Breast epithelium (tissue), 4 donors: ENCODE results near the gene TM9SF4. TPM values are rescaled to one million over a fixed set of nuclear protein-coding genes. Genes with fewer than 3 reads are reported as not detected.

ENCODE experiments used
- DNase-seq, 2 donors: peaks; one replicate each; pipeline ENCODE4 v3.0.0-alpha.2; 2019; ENCODE audit warnings: low spot score in 2 of 2
- H3K27ac ChIP-seq, 2 donors: fragments of 200-600 bp; sonication (generic) in 1 of 2; one replicate each; pipeline ENCODE4 v1.5.1; 2016 to 2019; ENCODE audit warnings: mild to moderate bottlenecking in 1 of 2
- H3K27me3 ChIP-seq, 2 donors: fragments of 200-600 bp; sonication (generic) in 1 of 2; one replicate each; pipeline versions ENCODE4 v1.5.1 to v1.6.0; 2017 to 2019; ENCODE audit warnings: control low read depth in 1 of 2, mild to moderate bottlenecking in 1 of 2
- H3K36me3 ChIP-seq: fragments of 200-600 bp; one replicate; pipeline ENCODE4 v1.5.1; 2019
- H3K4me1 ChIP-seq, 2 donors: fragments of 200-600 bp; sonication (generic); one replicate each; pipeline ENCODE4 v1.5.1; 2016 to 2019; ENCODE audit warnings: control low read depth in 1 of 2
- H3K4me3 ChIP-seq, 3 donors: fragments of 200-600 bp; sonication (generic); 1 replicate in 2 of 3; 2 replicates in 1 of 3; pipeline ENCODE4 v1.5.1; 2016 to 2019; ENCODE audit warnings: mild to moderate bottlenecking in 3 of 3, moderate library complexity in 2 of 3
- H3K9me3 ChIP-seq, 2 donors: fragments of 200-600 bp; sonication (generic) in 1 of 2; one replicate each; pipeline ENCODE4 v1.5.1; 2016 to 2019; ENCODE audit warnings: control low read depth in 1 of 2
- CTCF ChIP-seq, 3 donors: fragments of 450-650 bp; IDR thresholded peaks; one replicate each; pipeline ENCODE4 v1.5.1; 2016 to 2017; ENCODE audit warnings: antibody characterized with exemption in 3 of 3, mild to moderate bottlenecking in 3 of 3, moderate library complexity in 3 of 3
- POLR2A ChIP-seq: fragments of 450-650 bp; IDR thresholded peaks from one replicate; pipeline ENCODE4 v1.6.1; 2016; ENCODE audit warnings: antibody characterized with exemption, mild to moderate bottlenecking, moderate library complexity
- POLR2AphosphoS5 ChIP-seq, 3 donors: sonication (generic); formaldehyde crosslinking; IDR thresholded peaks; one replicate each; pipeline ENCODE4 v1.6.1; 2017; ENCODE audit warnings: antibody characterized with exemption in 3 of 3
- intact Hi-C: fragments of 100-400 bp; cut with DNase I; formaldehyde crosslinking; loops from one replicate; pipeline ENCODE4 v1.15.1; 2023; ENCODE audit warnings: low total_unique reads
- total RNA-seq, 3 donors: library from RNA; depleted of rRNA; stranded (reverse); fragments of >200 nt; gene quantifications; one replicate each; pipeline ENCODE4 v1.1.0, GENCODE V29; 2016

TM9SF4 gene
- total RNA-seq, 3 donors from 2014 or later: 20.2 to 28.5 (median 26.9) TPM

DNA sequence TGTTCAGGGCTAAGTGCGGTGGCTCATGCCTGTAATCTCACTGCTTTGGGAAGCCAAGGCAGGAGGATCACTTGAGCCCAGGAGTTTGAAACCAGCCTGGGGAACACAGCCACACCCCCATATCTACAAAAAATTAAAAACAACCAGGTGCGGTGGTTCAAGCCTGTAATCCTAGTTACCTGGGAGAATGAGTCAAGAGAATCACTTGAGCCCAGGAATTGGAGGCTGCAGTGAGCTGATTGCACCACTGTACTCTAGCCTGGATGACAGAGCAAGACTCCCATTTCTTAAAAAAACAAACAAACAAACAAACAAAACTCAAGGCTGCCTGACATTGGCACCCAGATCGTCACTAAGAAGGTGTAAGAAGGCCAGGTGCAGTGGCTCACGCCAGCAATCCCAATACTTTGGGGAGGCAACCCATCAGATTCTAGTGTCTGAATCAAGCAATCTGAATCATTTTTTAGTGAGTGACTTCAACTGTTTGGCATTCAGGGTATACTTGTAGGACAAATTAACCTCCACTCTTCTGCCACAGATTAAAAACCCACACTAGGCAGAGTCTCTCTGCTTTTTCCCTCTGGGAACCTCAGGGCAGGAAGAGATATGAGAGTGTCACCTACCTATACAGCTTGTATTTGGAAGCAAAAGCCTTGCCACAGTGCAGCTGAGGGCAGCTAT is 91.9 kb downstream of the TM9SF4 start:
- intact Hi-C loops: no loop called here
- Histone ChIP-seq H3K27me3 (no peaks in the 10 kb centered on the region), H3K4me1 (peaks cover 5 to 40% of the 10 kb centered on the region in 2 donors), H3K9me3 (no peaks in the 10 kb centered on the region), H3K36me3 (no peaks in the 10 kb centered on the region), H3K4me3 (no peak overlapping the region), H3K27ac (peak overlapping the region; percentile 97 to 99)
- no peak for TF ChIP-seq CTCF (IDR thresholded peaks at IDR 0.05)
- TF ChIP-seq POLR2AphosphoS5 (IDR thresholded peaks at IDR 0.05): no peak
- no peak for TF ChIP-seq POLR2A
- DNase-seq: no peak

GRCh38 chr20:32201977-32202363 is 92.5 kb downstream of the TM9SF4 start:
- peak in 1 of 2 donors; percentile 79 for DNase-seq
- Histone ChIP-seq H3K4me1 (peaks cover 8 to 43% of the 10 kb centered on the region in 2 donors), H3K27me3 (no peaks in the 10 kb centered on the region), H3K9me3 (no peaks in the 10 kb centered on the region), H3K36me3 (no peaks in the 10 kb centered on the region), H3K4me3 (peak overlapping the region in 1 of 3 donors; percentile 16), H3K27ac (peak overlapping the region; percentile 97 to 99)
- TF ChIP-seq CTCF (IDR thresholded peaks at IDR 0.05): no peak
- peak in 1 of 3 donors; percentile 28 for TF ChIP-seq POLR2AphosphoS5 (IDR thresholded peaks at IDR 0.05)
- intact Hi-C loops: no loop called here

GRCh38 chr20:32203356-32204204 is 94.1 kb downstream of the TM9SF4 start:
- Histone ChIP-seq H3K4me3 (peak overlapping the region in 2 of 3 donors; percentile 17 to 19), H3K9me3 (no peaks in the 10 kb centered on the region), H3K27ac (peak overlapping the region; percentile 97 to 99), H3K27me3 (no peaks in the 10 kb centered on the region), H3K4me1 (peaks cover 8 to 43% of the 10 kb centered on the region in 2 donors), H3K36me3 (no peaks in the 10 kb centered on the region)
- no peak for DNase-seq
- intact Hi-C loops: no loop called here
- no peak for TF ChIP-seq POLR2AphosphoS5 (IDR thresholded peaks at IDR 0.05)
- TF ChIP-seq CTCF (IDR thresholded peaks at IDR 0.05): no peak
- TF ChIP-seq POLR2A: no peak

- peak in 1 of 3 donors; percentile 45 for TF ChIP-seq POLR2AphosphoS5 (IDR thresholded peaks at IDR 0.05)
- no peak for TF ChIP-seq POLR2A
- no peaks in the 10 kb centered on the region for H3K9me3 ChIP-seq
- DNase-seq: peak in 1 of 2 donors; percentile 70
- peak overlapping the region in 2 of 3 donors; percentile 17 to 19 for H3K4me3 ChIP-seq
- peaks cover 8 to 43% of the 10 kb centered on the region in 2 donors for H3K4me1 ChIP-seq
- H3K27ac ChIP-seq: peak overlapping the region; percentile 97 to 99
- H3K36me3 ChIP-seq: no peaks in the 10 kb centered on the region
- H3K27me3 ChIP-seq: no peaks in the 10 kb centered on the region
- intact Hi-C loops: no loop called here
These were observed 94.9 kb downstream of the TM9SF4 start for GRCh38 chr20:32204205-32205109.

DNA sequence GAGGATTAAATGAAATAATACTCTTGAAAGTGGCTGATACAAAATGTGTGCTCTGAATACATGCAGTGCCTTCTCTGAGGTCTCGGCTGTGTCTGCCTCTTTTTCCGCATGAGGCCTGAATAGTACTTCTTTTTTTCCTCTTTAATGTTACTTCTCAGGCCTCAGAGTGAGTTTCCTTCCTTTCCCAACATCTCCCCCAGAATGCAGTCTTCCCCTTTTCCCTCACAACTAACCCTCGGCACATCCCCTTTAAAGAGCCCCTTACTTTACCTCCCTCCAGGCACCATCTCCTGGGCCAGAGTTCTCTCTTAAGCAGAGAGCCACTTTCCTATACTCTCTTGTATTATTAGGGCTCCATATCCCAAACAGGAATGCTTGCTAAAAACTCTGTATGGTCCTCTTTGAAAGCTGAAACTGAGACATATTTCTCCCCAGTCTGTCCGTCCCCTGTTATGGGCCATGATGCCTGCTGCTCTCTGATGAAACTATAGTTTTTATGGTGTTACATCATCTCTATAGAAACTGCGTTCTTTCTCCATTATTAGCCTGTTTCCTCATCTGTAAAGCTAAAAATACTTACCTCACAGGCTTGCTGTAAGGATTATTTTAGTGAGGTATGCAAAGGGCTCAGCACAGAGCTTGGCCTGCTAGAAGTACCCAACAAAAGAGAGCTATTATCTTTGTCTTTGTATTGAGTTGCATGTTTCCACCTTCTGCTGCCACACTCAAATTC is 95.8 kb downstream of the TM9SF4 start:
- peak overlapping the region; percentile 97 to 99 for H3K27ac ChIP-seq
- H3K9me3 ChIP-seq: no peaks in the 10 kb centered on the region
- intact Hi-C loops: no loop called here
- H3K4me1 ChIP-seq: peaks cover 8 to 43% of the 10 kb centered on the region in 2 donors
- H3K4me3 ChIP-seq: peak overlapping the region in 2 of 3 donors; percentile 99 to 100
- H3K27me3 ChIP-seq: no peaks in the 10 kb centered on the region
- no peak for TF ChIP-seq CTCF (IDR thresholded peaks at IDR 0.05)
- no peak for TF ChIP-seq POLR2AphosphoS5 (IDR thresholded peaks at IDR 0.05)
- no peak for TF ChIP-seq POLR2A
- H3K36me3 ChIP-seq: no peaks in the 10 kb centered on the region
- DNase-seq: no peak
